Upper lobe of left lung (tissue), 6 donors: ENCODE results near the gene SAP30L. TPM values are rescaled to one million over a fixed set of nuclear protein-coding genes. Genes with fewer than 3 reads are reported as not detected.

Source experiments
- ATAC-seq, 2 donors: fragments of 200-7000 bp; cut with Tn5 transposase; one replicate each; pipeline ENCODE4 v1.9.1; 2022; ENCODE audit warnings: mild to moderate bottlenecking in 2 of 2, moderate library complexity in 2 of 2; ENCODE audit not compliant: low FRiP score in 2 of 2
- DNase-seq, 2 donors: peaks; one replicate each; pipeline ENCODE4 v3.0.0-alpha.2; 2019 to 2020
- H3K27ac ChIP-seq, 4 donors: fragments of 200-600 bp; sonication (generic); one replicate each; pipeline ENCODE4 v1.5.1; 2016 to 2019
- H3K27me3 ChIP-seq, 4 donors: fragments of 200-600 bp; sonication (generic); one replicate each; pipeline ENCODE4 v1.5.1; 2017 to 2019
- H3K36me3 ChIP-seq, 4 donors: fragments of 200-600 bp; sonication (generic); one replicate each; pipeline ENCODE4 v1.5.1; 2016 to 2019
- H3K4me1 ChIP-seq, 4 donors: fragments of 200-600 bp; sonication (generic); one replicate each; pipeline ENCODE4 v1.5.1; 2018 to 2019
- H3K4me3 ChIP-seq, 4 donors: fragments of 200-600 bp; sonication (generic); one replicate each; pipeline ENCODE4 v1.5.1; 2017 to 2019; ENCODE audit warnings: mild to moderate bottlenecking in 2 of 4, moderate library complexity in 1 of 4
- H3K9me3 ChIP-seq, 4 donors: fragments of 200-600 bp; sonication (generic); one replicate each; pipeline ENCODE4 v1.5.1; 2018 to 2019
- CTCF ChIP-seq, 6 experiments: fragments of 450-650 bp in 4 of 6; fragments of 200-600 bp in 2 of 6; sonication (generic) in 2 of 6; IDR thresholded peaks; one replicate each; pipeline ENCODE4 v1.5.1; 2016 to 2019; ENCODE audit warnings: antibody characterized with exemption in 6 of 6
- EP300 ChIP-seq, 4 donors: sonication (generic); formaldehyde crosslinking; IDR thresholded peaks; one replicate each; pipeline ENCODE4 v1.5.1; 2017; ENCODE audit warnings: antibody characterized with exemption in 4 of 4, control low read depth in 2 of 4
- POLR2A ChIP-seq, 4 donors: fragments of 450-650 bp; IDR thresholded peaks; one replicate each; pipeline ENCODE4 v1.5.1; 2016 to 2017; ENCODE audit warnings: antibody characterized with exemption in 4 of 4, mild to moderate bottlenecking in 2 of 4
- POLR2AphosphoS5 ChIP-seq, 2 donors: sonication (generic); formaldehyde crosslinking; IDR thresholded peaks; one replicate each; pipeline ENCODE4 v1.5.1; 2017; ENCODE audit warnings: antibody characterized with exemption in 2 of 2
- WGBS, 2 donors: methylation state at CpG; one replicate each; pipeline ENCODE4 v1.1.5; 2017 to 2018; 5-methylcytosine and 5-hydroxymethylcytosine counted together
- total RNA-seq, 6 donors: library from RNA; depleted of rRNA in 4 of 6; stranded (reverse); fragments of >200 nt in 4 of 6; gene quantifications; one replicate each; pipeline versions ENCODE4 v1.1.0 to v1.2.1, GENCODE V29; 2016 to 2021
- donor health status: DM: no; HTN: no; CAD: no; lungs with moderate emphysema.
- donor health status: DM: no; HTN: yes; CAD: no; lungs with severe emphysema.

The SAP30L gene
- total RNA-seq, 6 donors from 2014 or later: 34.0 to 52.8 (median 37.8) TPM

- ATAC-seq: no peak
- TF ChIP-seq POLR2AphosphoS5 (IDR thresholded peaks at IDR 0.05) (no peak), CTCF (IDR thresholded peaks at IDR 0.05) (no peak), POLR2A (IDR thresholded peaks at IDR 0.05) (no peak), EP300 (IDR thresholded peaks at IDR 0.05) (no peak)
- H3K4me1 ChIP-seq: peaks cover 0 to 20% (median 4%) of the 10 kb centered on the region in 4 donors
- no peak overlapping the region for H3K4me3 ChIP-seq
- no peaks in the 10 kb centered on the region for H3K9me3 ChIP-seq
- peak in 1 of 2 donors; percentile 32 for DNase-seq
- H3K27ac ChIP-seq: no peak overlapping the region
- peaks cover 2 to 62% (median 25%) of the 10 kb centered on the region in 4 donors for H3K27me3 ChIP-seq
- 0 to 10% methylated on average over 4 of the region's 4 CpGs for WGBS, 2 donors
- no peaks in the 10 kb centered on the region for H3K36me3 ChIP-seq
Observed at GRCh38 chr5:154486427-154486866, 40.6 kb downstream of the SAP30L start.

GRCh38 chr5:154487541-154487940 is 41.7 kb downstream of the SAP30L start:
- no peaks in the 10 kb centered on the region for H3K9me3 ChIP-seq
- ATAC-seq: no peak
- H3K36me3 ChIP-seq: no peaks in the 10 kb centered on the region
- H3K27me3 ChIP-seq: peaks cover 2 to 51% (median 16%) of the 10 kb centered on the region in 4 donors
- H3K27ac ChIP-seq: no peak overlapping the region
- no peak overlapping the region for H3K4me3 ChIP-seq
- H3K4me1 ChIP-seq: peaks cover 0 to 15% (median 4%) of the 10 kb centered on the region in 4 donors
- DNase-seq: no peak
- TF ChIP-seq CTCF (IDR thresholded peaks at IDR 0.05): no peak
- no peak for TF ChIP-seq POLR2A (IDR thresholded peaks at IDR 0.05)
- no peak for TF ChIP-seq POLR2AphosphoS5 (IDR thresholded peaks at IDR 0.05)
- no peak for TF ChIP-seq EP300 (IDR thresholded peaks at IDR 0.05)
- WGBS, 2 donors: 47 to 57% methylated on average over 2 of the region's 2 CpGs

GRCh38 chr5:154491941-154492340 is 46.1 kb downstream of the SAP30L start:
- no peak for TF ChIP-seq POLR2AphosphoS5 (IDR thresholded peaks at IDR 0.05)
- TF ChIP-seq CTCF (IDR thresholded peaks at IDR 0.05): no peak
- no peak for TF ChIP-seq EP300 (IDR thresholded peaks at IDR 0.05)
- TF ChIP-seq POLR2A (IDR thresholded peaks at IDR 0.05): no peak
- no peak for DNase-seq
- H3K9me3 ChIP-seq: no peaks in the 10 kb centered on the region
- H3K4me1 ChIP-seq: no peaks in the 10 kb centered on the region
- ATAC-seq: no peak
- no peak overlapping the region for H3K27ac ChIP-seq
- peaks cover 0 to 9% (median 2%) of the 10 kb centered on the region in 4 donors for H3K27me3 ChIP-seq
- no peak overlapping the region for H3K4me3 ChIP-seq
- H3K36me3 ChIP-seq: no peaks in the 10 kb centered on the region
- 60 to 66% methylated on average over 2 of the region's 2 CpGs for WGBS, 2 donors

- Histone ChIP-seq H3K27me3 (peaks cover 0 to 4% (median 0%) of the 10 kb centered on the region in 4 donors), H3K9me3 (no peaks in the 10 kb centered on the region), H3K27ac (no peak overlapping the region), H3K4me1 (no peaks in the 10 kb centered on the region), H3K4me3 (no peak overlapping the region), H3K36me3 (no peaks in the 10 kb centered on the region)
- DNase-seq: peak in 1 of 2 donors; percentile 62
- TF ChIP-seq POLR2A (IDR thresholded peaks at IDR 0.05): no peak
- TF ChIP-seq EP300 (IDR thresholded peaks at IDR 0.05): no peak
- TF ChIP-seq CTCF (IDR thresholded peaks at IDR 0.05): no peak
- ATAC-seq: no peak
- 55 to 61% methylated on average over 19 to 28 of the region's 29 CpGs for WGBS, 2 donors
Observed at GRCh38 chr5:154493274-154493673, 47.5 kb downstream of the SAP30L start.

- H3K4me1 ChIP-seq: no peaks in the 10 kb centered on the region
- 77 to 84% methylated on average over 4 of the region's 4 CpGs for WGBS, 2 donors
- no peak for TF ChIP-seq EP300 (IDR thresholded peaks at IDR 0.05)
- TF ChIP-seq POLR2A (IDR thresholded peaks at IDR 0.05): no peak
- TF ChIP-seq POLR2AphosphoS5 (IDR thresholded peaks at IDR 0.05): no peak
- TF ChIP-seq CTCF (IDR thresholded peaks at IDR 0.05): no peak
- H3K9me3 ChIP-seq: no peaks in the 10 kb centered on the region
- DNase-seq (no peak), ATAC-seq (no peak)
- H3K27ac ChIP-seq: no peak overlapping the region
- no peak overlapping the region for H3K4me3 ChIP-seq
- no peaks in the 10 kb centered on the region for H3K36me3 ChIP-seq
- H3K27me3 ChIP-seq: peaks cover 0 to 4% (median 0%) of the 10 kb centered on the region in 4 donors
Observed at GRCh38 chr5:154494036-154494435, 48.2 kb downstream of the SAP30L start.
